ENCODE results near the gene ANXA10.

GRCh38 chr4:168057412-168057811 is 34.9 kb upstream of the ANXA10 start:
- TF ChIP-seq POLR2A (IDR thresholded peaks at IDR 0.05) (no peak), POLR2AphosphoS5 (IDR thresholded peaks at IDR 0.05) (no peak), CTCF (IDR thresholded peaks at IDR 0.05) (no peak), EP300 (IDR thresholded peaks at IDR 0.05) (no peak)
